Activated CD8-positive, alpha-beta memory T cell treated with anti-CD3 and anti-CD28 coated beads, Interleukin-2, amount 50 U/mL, for 24 hours (primary cell): ENCODE data around the gene AP1G1.

ENCODE experiments used
- DNase-seq: peaks from one replicate; pipeline ENCODE4 v3.0.0-alpha.2; 2020; ENCODE audit errors: extremely low read depth

Gene AP1G1

GRCh38 chr16:71754652-71755051 is 54.0 kb downstream of the AP1G1 start:
- no peak for DNase-seq

- no peak for DNase-seq
Measured at GRCh38 chr16:71754108-71754507, 54.5 kb downstream of the AP1G1 start.

- no peak for DNase-seq
Measured at GRCh38 chr16:71748226-71748625, 60.4 kb downstream of the AP1G1 start.

DNA sequence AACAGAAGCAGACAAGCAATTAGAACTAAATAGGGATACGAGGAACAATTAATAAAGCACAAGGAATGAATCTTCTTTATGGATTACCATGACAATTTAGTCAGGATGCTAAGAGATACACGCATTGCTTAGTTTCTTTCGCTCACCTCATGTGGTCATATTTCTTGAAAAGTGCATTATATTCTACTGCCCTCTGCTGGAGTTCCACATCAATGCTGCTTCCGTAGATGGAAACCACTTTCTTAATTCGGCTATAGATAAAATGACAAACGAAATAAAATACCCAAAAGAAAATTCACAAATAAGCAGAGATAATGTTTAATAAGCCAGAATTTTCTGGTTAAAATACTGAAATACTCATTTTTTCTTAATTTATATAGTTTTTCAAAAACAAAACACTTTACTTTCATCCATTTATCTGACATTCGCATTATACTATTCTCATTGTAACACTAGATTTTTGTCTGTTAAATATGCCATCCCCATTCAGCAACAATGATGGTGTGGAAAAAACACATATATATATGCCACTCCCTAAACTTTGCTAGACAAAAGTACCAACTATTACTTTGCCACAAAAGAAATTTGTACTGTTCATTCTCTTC is 62.1 kb downstream of the AP1G1 start:
- DNase-seq, result no peak

DNA sequence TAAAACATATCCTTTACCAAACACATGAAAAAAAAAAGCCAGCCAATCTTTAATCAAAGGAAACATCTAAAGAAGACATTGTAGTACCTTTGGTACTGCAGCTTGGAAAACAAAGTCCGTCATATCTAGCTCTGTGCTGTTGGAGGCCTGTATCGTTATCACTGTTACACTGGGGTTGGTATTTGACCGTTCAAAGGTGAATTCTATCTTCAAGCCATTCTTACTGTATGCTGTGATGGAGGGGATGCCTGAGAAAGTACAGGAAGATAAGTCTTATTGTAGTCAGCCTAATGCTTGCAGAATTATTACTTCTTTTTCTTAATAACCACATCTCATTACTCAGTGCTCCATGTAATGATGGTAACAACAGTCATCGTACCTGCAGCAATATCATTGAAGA is 69.8 kb downstream of the AP1G1 start:
- no peak for DNase-seq

GRCh38 chr16:71737501-71737900 is 71.1 kb downstream of the AP1G1 start:
- DNase-seq, result no peak

GRCh38 chr16:71734511-71734910 is 74.1 kb downstream of the AP1G1 start:
- no peak for DNase-seq

- no peak for DNase-seq
Measured at GRCh38 chr16:71732587-71732986, 76.0 kb downstream of the AP1G1 start.

DNA sequence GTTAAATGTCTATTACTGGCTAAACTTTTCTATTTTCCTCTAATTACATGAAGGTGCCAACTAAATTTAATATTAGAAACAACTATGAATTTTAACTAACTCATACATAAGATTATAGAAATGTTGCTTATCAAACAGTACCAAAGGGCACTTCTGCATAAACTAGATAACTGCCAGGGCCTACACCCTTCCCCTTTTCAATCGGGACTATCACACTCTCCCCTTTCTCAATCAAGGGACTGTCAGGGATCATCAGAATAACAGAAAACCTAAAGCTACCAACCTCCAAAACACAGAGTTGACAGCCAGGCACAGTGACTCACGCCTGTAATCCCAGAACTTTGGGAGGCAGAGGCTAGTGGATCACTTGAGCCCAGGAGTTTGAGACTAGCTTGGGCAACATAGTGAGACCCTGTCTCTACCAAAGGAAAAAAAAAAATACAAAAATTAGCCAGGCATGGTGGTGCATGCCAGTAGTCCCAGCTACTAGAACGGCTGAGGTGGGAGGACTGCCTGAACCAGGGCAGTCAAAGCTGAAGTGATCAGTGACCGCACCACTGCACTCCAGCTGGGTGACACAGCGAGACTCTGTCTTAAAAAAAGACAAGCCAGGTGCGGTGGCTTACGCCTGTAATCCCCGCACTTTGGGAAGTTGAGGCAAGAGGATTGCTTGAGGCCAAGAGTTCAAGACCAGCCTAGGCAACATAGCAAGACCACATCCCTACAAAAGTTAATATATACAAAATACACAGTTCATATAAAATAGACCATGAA is 80.9 kb downstream of the AP1G1 start:
- DNase-seq, result no peak

GRCh38 chr16:71726476-71727315 is 81.9 kb downstream of the AP1G1 start:
- DNase-seq, result no peak

DNA sequence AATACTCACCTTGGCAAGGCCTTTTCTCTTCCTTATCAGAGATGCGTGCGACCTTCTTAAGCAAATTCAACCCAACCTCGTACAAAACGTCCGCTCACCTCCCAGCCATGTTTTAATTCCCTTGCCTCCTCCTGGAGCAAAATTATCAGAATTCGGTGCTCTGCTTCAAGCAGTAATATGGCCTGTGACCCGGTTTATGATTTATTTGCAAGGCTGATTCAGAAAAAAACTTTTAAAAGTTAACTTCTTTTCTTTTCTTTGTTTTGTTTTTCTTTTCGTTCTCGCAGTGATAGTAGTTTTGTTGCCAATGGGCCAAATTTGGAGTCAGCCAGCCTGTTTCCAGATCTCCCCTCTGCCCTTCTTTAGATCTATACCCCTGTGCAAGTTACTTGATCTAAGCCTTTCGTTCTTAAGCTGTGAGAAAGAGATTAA is 84.3 kb downstream of the AP1G1 start, which contains the start of gene PHLPP2:
TSS of gene PHLPP2 (minus strand) at position 382 of the 432 bp plus-strand sequence. CDS start 9,906 bp downstream, outside the sequence.
- DNase-seq, result no peak

GRCh38 chr16:71723537-71724319 is 84.9 kb downstream of the AP1G1 start:
- DNase-seq, result peak; percentile 31

- DNase-seq, result peak; percentile 9
Measured at GRCh38 chr16:71722801-71723536, 85.7 kb downstream of the AP1G1 start.

GRCh38 chr16:71721066-71721740 is 87.4 kb downstream of the AP1G1 start:
- no peak for DNase-seq

DNA sequence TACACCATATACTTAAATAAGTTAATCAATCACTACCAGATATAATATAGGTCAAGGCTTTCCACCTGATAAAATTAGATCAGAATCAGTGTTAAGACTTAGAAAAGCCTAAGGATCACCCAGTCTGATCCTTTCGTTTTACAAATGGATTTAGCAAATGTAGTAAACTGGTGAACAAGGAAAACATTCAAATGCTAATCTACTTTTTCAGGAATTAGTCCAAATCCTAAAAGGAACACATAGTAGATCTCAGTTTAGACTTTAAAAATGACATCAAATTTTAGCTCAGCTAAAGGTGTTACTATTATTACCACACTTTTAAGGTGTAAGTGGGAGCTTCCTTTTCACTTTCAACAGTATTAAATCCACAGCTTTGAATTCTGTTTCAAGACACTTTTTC is 96.1 kb downstream of the AP1G1 start:
- DNase-seq, result no peak

- DNase-seq, result no peak
Measured at GRCh38 chr16:71711789-71712188, 96.8 kb downstream of the AP1G1 start.

DNA sequence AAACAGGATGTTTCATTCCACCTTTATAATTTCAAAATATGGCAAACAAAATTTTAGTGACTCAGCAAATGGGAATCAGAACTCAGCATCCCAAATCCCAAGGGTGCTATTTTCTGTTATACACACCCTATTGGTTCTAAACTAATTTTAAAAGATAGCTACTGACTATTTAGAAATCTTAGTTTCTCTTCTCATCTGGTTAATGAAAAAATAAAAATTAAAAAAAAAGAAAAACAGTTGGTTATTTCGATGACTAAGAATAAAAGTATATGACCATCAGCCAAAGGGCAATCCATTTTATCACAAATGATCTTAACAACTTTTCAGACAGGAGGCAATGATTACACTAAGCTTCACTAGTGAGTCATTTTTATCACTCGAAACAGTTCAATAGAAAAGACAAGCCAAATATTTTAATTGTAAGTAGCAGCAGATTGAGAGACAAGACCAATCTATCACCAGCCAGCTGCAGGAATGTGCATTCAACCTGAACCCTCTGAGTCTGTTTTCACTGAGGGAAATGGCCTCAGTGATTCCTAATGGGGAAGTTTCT is 99.3 kb downstream of the AP1G1 start:
- DNase-seq, result no peak

DNA sequence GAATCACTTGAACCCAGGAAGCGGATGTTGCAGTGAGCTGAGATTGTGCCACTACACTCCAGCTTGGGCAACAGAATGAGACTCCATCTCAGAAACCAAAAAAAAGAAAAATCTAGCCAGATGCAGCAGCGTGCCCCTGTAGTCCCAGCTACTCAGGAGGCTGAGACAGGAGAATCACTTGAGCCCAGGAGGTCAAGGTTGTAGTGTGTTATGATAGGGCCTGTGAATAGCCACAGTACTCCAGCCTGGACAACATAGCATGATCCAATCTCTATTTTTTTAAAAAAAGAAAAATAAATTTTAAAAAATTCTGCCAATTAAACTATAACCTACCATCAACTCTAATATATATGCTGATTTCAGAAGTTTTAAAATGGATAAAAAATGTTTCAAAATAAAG is 99.9 kb downstream of the AP1G1 start:
- DNase-seq, result no peak

GRCh38 chr16:71707199-71707598 is 101.4 kb downstream of the AP1G1 start:
- DNase-seq, result no peak

DNA sequence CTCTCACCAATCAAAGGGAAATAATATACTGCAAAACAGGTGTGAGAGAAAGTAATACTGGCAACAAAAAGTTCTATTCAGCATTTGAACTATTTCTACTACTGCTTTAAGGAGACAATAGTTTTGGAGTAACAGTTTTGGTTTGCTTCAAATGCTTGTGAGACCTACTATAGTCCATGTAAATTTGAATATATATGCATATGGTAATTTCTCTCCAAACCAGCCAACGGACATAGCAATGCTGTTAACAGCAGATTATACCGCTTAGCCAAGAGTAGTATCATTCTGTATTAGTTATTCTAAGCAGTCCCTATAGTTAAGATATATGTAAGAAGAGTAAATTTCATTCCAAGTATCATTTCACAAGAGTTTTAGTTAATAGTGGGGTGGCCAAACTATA is 102.6 kb downstream of the AP1G1 start:
- no peak for DNase-seq
